B cell (primary cell): ENCODE measurements around the gene FGL2. TPM values are rescaled to one million over a fixed set of nuclear protein-coding genes. Genes with fewer than 3 reads are reported as not detected.
"Not testable (repeated sequence)": the region's sequence is repeated elsewhere in the genome, so short reads cannot be mapped to it uniquely, and the experiment has no call there.

Experiments used
- ATAC-seq: fragments of 200-7000 bp; cut with Tn5 transposase; one replicate; pipeline ENCODE4 v1.10.0; 2021; ENCODE audit warnings: low read depth, mild to moderate bottlenecking, moderate number of reproducible peaks, moderate library complexity
- CTCF ChIA-PET: fragments of 350-600 bp; sonication (Branson Sonifier 250); formaldehyde crosslinking; loops from one replicate; lab custom pipeline; 2021; ENCODE audit warnings: antibody characterized with exemption, inconsistent platforms; lab: Charles Lee
- POLR2A ChIA-PET: fragments of 350-600 bp; sonication (Branson Sonifier 250); formaldehyde crosslinking; loops from one replicate; lab custom pipeline; 2021; ENCODE audit warnings: antibody characterized with exemption; lab: Charles Lee
- DNase-seq: peaks from one replicate; pipeline ENCODE4 v3.0.0; 2013
- H2AFZ ChIP-seq: 2 replicates; pipeline ENCODE4 v1.6.1; 2012; ENCODE audit warnings: mild to moderate bottlenecking, low read depth, low read length; ENCODE audit not compliant: insufficient read depth, poor library complexity, severe bottlenecking
- H3K27ac ChIP-seq, 2 donors: 1 replicate in 1 of 2; 2 replicates in 1 of 2; pipeline ENCODE4 v1.5.1; 2012 to 2013; ENCODE audit warnings: low read length in 2 of 2, mild to moderate bottlenecking in 2 of 2, moderate library complexity in 1 of 2
- H3K27me3 ChIP-seq, 4 experiments: fragments of 200-600 bp in 1 of 4; sonication (generic) in 1 of 4; replicated peaks in 1 of 4; 1 replicate in 2 of 4; 2 replicates in 2 of 4; pipeline versions ENCODE4 v1.6.1 to v1.7.0; 2013 to 2016; ENCODE audit warnings: low read length in 3 of 4, mild to moderate bottlenecking in 2 of 4, mixed read lengths in 1 of 4, moderate library complexity in 1 of 4; ENCODE audit not compliant: insufficient read depth in 4 of 4, control insufficient read depth in 3 of 4; ENCODE audit errors: control extremely low read depth in 1 of 4
- H3K36me3 ChIP-seq, 2 experiments: replicated peaks in 1 of 2; 1 replicate in 1 of 2; 2 replicates in 1 of 2; pipeline versions ENCODE4 v1.6.1 to v1.7.1; 2013; ENCODE audit warnings: low read length in 1 of 2; ENCODE audit not compliant: insufficient read depth in 2 of 2, control insufficient read depth in 1 of 2; ENCODE audit errors: control extremely low read depth in 1 of 2, extremely low read depth in 1 of 2
- H3K4me1 ChIP-seq, 2 donors: fragments of 200-600 bp in 1 of 2; sonication (generic) in 1 of 2; 1 replicate in 1 of 2; 2 replicates in 1 of 2; pipeline versions ENCODE4 v1.5.1 to v1.6.1; 2013 to 2017; ENCODE audit warnings: low read length in 2 of 2; ENCODE audit not compliant: control insufficient read depth in 2 of 2, insufficient read depth in 2 of 2
- H3K4me2 ChIP-seq: replicated peaks from 2 replicates; pipeline ENCODE3; 2012; ENCODE audit warnings: mild to moderate bottlenecking, low read depth, low read length; ENCODE audit not compliant: poor library complexity, severe bottlenecking
- H3K4me3 ChIP-seq, 5 experiments: fragments of 200-600 bp in 1 of 5; sonication (generic) in 1 of 5; 1 replicate in 3 of 5; 2 replicates in 2 of 5; pipeline versions ENCODE4 v1.5.1 to v1.7.0; 2011 to 2016; ENCODE audit warnings: low read length in 4 of 5, mild to moderate bottlenecking in 4 of 5, low read depth in 2 of 5, control low read depth in 1 of 5, moderate library complexity in 1 of 5; ENCODE audit not compliant: insufficient read depth in 1 of 5; ENCODE audit errors: control extremely low read depth in 1 of 5, extremely low read depth in 1 of 5
- H3K79me2 ChIP-seq: fragments of 200-600 bp; sonication (generic); one replicate; pipeline ENCODE4 v1.6.0; 2016; ENCODE audit warnings: low read length; ENCODE audit not compliant: control insufficient read depth, insufficient read depth
- H3K9ac ChIP-seq: fragments of 200-600 bp; sonication (generic); 2 replicates; pipeline ENCODE4 v1.6.1; 2017; ENCODE audit warnings: mild to moderate bottlenecking, low read length, moderate library complexity
- H3K9me3 ChIP-seq, 3 donors: one replicate each; pipeline versions ENCODE4 v1.6.1 to v1.7.1; 2013; ENCODE audit warnings: low read length in 2 of 3; ENCODE audit not compliant: control insufficient read depth in 2 of 3, insufficient read depth in 1 of 3; ENCODE audit errors: control extremely low read depth in 1 of 3
- H4K20me1 ChIP-seq: 2 replicates; pipeline ENCODE4 v1.6.0; 2012; ENCODE audit warnings: mild to moderate bottlenecking, low read length; ENCODE audit not compliant: insufficient read depth, control insufficient read depth, poor library complexity, severe bottlenecking
- H3K27ac Mint-ChIP-seq: one replicate; pipeline ENCODE4 v1.8.0; 2021; ENCODE audit warnings: mixed read lengths
- H3K27me3 Mint-ChIP-seq: one replicate; pipeline ENCODE4 v1.8.0; 2021; ENCODE audit warnings: mixed read lengths
- H3K4me1 Mint-ChIP-seq: one replicate; pipeline ENCODE4 v1.8.0; 2021; ENCODE audit warnings: mixed read lengths
- H3K4me3 Mint-ChIP-seq: one replicate; pipeline ENCODE4 v1.8.0; 2021; ENCODE audit warnings: mixed read lengths
- H3K9me3 Mint-ChIP-seq: one replicate; pipeline ENCODE4 v1.8.0; 2022; ENCODE audit warnings: mixed read lengths; ENCODE audit not compliant: insufficient read depth
- EZH2 ChIP-seq: IDR thresholded peaks from 2 replicates; pipeline ENCODE4 v1.6.1; 2012; ENCODE audit warnings: borderline replicate concordance, low read depth, mild to moderate bottlenecking, moderate library complexity, low read length; ENCODE audit not compliant: insufficient read depth, poor library complexity, severe bottlenecking
- WGBS: methylation state at CpG from one replicate; pipeline ENCODE4 v1.1.5; 2013; ENCODE audit warnings: missing lambda C conversion rate; ENCODE audit not compliant: insufficient coverage; 5-methylcytosine and 5-hydroxymethylcytosine counted together
- intact Hi-C: fragments of 100-400 bp; cut with micrococcal nuclease; formaldehyde crosslinking; loops from one replicate; pipeline ENCODE4 v1.10.0; 2022
- polyA plus RNA-seq: library from polyadenylated mRNA; depleted of rRNA; stranded (reverse); fragments of >200 nt; gene quantifications from 2 replicates; pipeline ENCODE4 v1.2.3, GENCODE V29; 2012
- total RNA-seq, 2 donors: library from RNA; stranded (reverse); fragments of 120-200 nt in 1 of 2; gene quantifications; 1 replicate in 1 of 2; 2 replicates in 1 of 2; pipeline versions ENCODE4 v1.2.3 to v1.2.4, GENCODE V29; 2013 to 2022
- TF ChIP-seq, protein P1 (sequence below): fragments of 200-600 bp; IDR thresholded peaks from one replicate; pipeline ENCODE4 v1.8.0; 2022; ENCODE audit warnings: antibody characterized with exemption, mild to moderate bottlenecking

FGL2 gene
- total and polyA plus RNA-seq, 2 donors (not counting 1 experiment from before 2014, with no cell fraction given) = 2.1 to 7.0 TPM

DNA sequence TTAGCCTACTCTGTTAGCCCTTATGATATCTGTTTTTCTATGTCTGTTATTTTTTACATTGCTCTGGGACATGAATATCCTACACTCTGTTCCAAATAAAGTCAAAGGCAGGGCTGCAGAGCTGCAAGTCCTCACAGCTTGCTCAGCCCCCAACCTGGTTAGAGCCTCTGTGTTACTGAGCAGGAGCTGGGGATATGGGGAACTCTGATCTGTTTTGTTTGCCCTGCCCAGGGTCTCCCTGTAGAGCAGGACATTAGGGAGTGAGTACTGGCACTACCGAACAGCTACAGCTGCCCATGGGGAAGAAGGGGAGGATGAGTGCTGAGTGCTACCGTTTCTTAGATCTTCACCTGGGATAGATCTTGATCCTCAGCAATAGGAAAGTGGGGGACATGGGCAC is 32.8 kb upstream of the FGL2 start:
- H3K27ac ChIP-seq = no peak overlapping the region
- no peak overlapping the region for H3K4me2 ChIP-seq
- no peaks in the 10 kb centered on the region for H3K79me2 ChIP-seq
- no peak overlapping the region for H2AFZ ChIP-seq
- no peak for DNase-seq
- TF ChIP-seq, protein P1, sequence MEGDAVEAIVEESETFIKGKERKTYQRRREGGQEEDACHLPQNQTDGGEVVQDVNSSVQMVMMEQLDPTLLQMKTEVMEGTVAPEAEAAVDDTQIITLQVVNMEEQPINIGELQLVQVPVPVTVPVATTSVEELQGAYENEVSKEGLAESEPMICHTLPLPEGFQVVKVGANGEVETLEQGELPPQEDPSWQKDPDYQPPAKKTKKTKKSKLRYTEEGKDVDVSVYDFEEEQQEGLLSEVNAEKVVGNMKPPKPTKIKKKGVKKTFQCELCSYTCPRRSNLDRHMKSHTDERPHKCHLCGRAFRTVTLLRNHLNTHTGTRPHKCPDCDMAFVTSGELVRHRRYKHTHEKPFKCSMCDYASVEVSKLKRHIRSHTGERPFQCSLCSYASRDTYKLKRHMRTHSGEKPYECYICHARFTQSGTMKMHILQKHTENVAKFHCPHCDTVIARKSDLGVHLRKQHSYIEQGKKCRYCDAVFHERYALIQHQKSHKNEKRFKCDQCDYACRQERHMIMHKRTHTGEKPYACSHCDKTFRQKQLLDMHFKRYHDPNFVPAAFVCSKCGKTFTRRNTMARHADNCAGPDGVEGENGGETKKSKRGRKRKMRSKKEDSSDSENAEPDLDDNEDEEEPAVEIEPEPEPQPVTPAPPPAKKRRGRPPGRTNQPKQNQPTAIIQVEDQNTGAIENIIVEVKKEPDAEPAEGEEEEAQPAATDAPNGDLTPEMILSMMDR = no peak
- no peak for TF ChIP-seq EZH2
- ATAC-seq = no peak
- ChIA-PET CTCF (interaction anchor here (1.3 kb wide), 1 partner anchor 15 kb away, joined by 5 read pairs; no protein-coding TSS in a partner anchor), POLR2A (no interaction called here)
- no peaks in the 10 kb centered on the region for H3K4me1 ChIP-seq
- H3K9ac ChIP-seq = no peak overlapping the region
- H3K36me3 ChIP-seq = no peaks in the 10 kb centered on the region
- Mint-ChIP-seq H3K27ac (no peak overlapping the region), H3K9me3 (peaks cover 14% of the 10 kb centered on the region), H3K4me3 (no peak overlapping the region), H3K27me3 (no peaks in the 10 kb centered on the region), H3K4me1 (no peaks in the 10 kb centered on the region)
- peaks cover 0 to 8% (median 1%) of the 10 kb centered on the region in 3 donors for H3K9me3 ChIP-seq
- H3K4me3 ChIP-seq = no peak overlapping the region
- 94% methylated on average over 2 of the region's 2 CpGs for WGBS
- H3K27me3 ChIP-seq = no peaks in the 10 kb centered on the region
- intact Hi-C loops = no loop called here
- no peaks in the 10 kb centered on the region for H4K20me1 ChIP-seq

DNA sequence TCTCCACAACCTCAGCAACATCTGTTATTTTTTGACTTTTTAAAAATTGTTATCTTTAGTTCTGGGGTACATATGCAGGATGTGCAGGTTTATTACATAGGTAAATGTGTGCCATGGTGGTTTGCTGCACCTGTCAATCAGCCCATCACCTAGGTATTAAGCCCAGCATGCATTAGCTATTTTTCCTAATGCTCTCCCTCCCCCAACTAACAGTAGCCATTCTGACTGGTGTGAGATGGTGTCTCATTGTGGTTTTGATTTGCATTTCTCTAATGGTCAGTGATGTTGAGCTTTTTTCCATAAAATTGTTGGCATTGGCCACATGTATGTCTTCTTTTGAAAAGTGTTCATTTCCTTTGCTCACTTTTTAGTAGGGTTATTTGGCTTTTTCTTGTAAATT is 29.2 kb upstream of the FGL2 start:
- H3K79me2 ChIP-seq, H3K4me1 ChIP-seq, DNase-seq, H3K9ac ChIP-seq, H3K27me3 ChIP-seq, H3K27ac ChIP-seq, H3K4me3 ChIP-seq, H3K36me3 ChIP-seq, H3K4me2 ChIP-seq, H3K4me3 Mint-ChIP-seq, ATAC-seq, H3K27me3 Mint-ChIP-seq, H3K27ac Mint-ChIP-seq, H4K20me1 ChIP-seq, H3K9me3 ChIP-seq, intact Hi-C loops, POLR2A ChIA-PET, H2AFZ ChIP-seq, H3K4me1 Mint-ChIP-seq: not testable (repeated sequence)
- H3K9me3 Mint-ChIP-seq = peaks cover 14% of the 10 kb centered on the region
- CTCF ChIA-PET = interaction anchor here (2.1 kb wide), 1 partner anchor 18 kb away, joined by 5 read pairs; no protein-coding TSS in a partner anchor
